Stimulated activated CD4-positive, alpha-beta T cell treated with anti-CD3 and anti-CD28 coated beads, Interleukin-4, amount 100 ng/mL, for 1 hour (primary cell): ENCODE results near the gene PLCB3.
"Not testable (repeated sequence)": the region's sequence is repeated elsewhere in the genome, so short reads cannot be mapped to it uniquely, and the experiment has no call there.

Experiments
- DNase-seq: peaks from one replicate; pipeline ENCODE4 v3.0.0-alpha.2; 2020

PLCB3 gene

DNA sequence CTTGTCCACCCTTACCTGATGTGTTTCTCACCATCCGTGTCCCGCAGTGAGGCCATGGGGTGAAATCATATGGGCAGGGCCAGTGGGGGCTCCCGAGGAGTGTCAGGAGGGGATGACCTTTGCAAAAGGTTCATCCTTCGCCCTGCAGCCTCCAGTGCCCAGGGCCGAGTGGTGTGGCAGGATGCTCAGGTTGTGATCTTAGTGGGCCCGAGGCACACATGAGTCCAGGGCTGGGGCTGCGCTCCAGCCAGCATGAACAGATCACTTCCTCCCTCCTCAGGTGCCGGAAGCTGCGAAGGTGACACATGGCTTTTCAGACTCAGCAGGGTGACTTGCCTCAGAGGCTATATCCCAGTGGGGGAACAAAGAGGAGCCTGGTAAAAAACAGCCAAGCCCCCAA is 13.3 kb upstream of the PLCB3 start:
- DNase-seq: no peak

DNA sequence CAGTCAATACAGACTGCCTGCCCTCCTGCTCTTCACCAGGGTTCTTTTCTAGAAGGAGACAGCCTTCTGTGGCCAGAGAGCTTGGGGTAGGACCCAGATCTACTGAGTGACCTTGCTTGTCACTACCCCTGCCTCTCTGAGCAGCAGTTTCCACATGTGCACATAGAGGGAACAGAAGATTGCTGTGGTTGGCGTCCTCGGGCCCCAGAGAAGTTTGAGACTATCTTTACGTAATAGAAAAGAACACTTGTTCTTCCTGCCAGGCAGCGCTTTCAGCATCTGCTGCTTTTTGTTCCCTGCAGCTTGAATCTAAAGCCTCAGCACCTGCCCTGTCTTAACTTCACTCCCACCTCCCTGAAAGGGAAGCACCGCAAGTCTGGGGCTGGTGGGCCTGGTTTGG is 12.3 kb upstream of the PLCB3 start:
- DNase-seq: no peak

DNA sequence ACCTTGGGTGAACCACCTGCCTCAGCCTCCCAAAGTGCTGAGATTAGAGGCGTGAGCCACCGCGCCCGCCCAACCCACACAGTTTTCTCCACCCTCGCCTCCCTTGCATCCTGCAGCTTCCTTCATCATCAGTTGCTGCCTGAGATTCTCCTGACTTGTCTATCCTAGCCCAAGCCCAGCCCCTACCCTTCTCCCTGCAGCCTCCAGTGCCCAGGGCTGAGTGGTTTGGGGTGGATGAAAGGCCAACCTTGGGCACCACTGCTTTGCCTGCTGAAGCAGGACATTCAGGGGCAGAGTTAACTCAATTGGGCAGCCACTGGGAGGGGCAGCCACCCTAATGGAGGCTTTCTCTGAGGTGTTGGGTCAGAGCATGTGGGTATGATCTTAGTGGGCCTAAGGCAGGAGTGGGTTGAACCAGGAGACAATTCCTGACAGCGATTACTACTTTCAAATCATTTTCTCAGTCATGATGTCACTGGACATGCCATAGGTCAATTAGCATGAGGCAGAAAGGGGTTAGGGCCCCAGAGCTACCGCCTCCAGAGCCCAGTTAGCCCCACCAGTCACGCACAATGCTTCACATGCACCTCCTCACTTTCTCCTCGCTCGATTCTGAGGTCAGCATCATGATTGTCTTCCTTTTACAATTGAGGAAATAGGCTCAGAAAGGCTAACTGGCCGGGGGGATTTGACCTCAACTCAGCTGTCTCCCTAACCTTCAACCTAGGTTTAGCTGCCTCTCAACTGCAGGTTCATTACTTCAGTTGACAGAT is 11.5 kb upstream of the PLCB3 start:
- DNase-seq: no peak

- peak; percentile 98 for DNase-seq
These were observed 10.7 kb upstream of the PLCB3 start, which contains the start of gene FKBP2 for GRCh38 chr11:64240435-64241240. TSS of gene FKBP2 (plus strand) at chr11:64241095. CDS start at chr11:64242388, 1,293 bp downstream.

- DNase-seq: peak; percentile 100
These were observed 10.2 kb upstream of the PLCB3 start for GRCh38 chr11:64241241-64241490.

GRCh38 chr11:64241491-64242374 is 9.6 kb upstream of the PLCB3 start:
- no peak for DNase-seq

GRCh38 chr11:64243236-64243854 is 8.0 kb upstream of the PLCB3 start:
- DNase-seq: no peak

DNA sequence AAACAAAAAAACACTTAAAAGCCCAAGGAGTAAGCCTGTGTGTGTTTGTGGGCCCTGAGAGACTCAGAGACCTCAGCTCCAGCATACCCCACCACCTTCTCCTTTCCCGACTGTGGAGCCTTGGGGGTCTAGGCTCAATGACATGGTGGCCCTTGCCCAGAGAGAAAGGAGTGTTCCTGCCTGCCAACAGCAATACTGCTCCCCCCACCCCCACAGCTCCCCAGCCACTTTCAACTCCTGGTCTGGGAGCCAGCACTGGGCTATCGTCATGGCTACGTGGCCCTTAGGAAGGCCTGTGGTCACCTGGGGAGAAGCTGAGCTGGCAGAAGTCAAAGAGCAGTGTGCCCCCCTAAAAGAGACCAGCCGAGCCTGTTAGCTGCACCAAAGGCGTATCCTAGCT is 7.2 kb upstream of the PLCB3 start:
- no peak for DNase-seq

DNA sequence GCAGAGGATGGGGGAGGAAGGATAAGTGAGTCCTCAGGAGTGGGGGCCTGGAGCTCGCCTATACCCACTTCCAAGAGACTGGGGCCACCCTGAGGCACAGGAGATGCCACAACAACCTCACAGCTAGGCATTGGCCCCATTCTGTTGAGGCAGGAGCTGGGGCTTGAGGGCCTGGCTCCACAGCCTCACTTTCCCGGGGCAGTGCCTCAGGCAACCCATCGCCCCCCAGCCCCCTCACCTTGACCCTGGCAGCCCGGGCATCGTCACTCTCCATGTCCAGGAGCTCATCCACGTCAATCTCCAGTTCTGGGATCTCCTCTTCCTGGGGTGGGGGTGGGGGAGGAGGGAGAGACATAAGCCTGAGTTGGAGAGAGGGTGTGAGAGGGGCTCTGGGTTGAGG is 6.4 kb upstream of the PLCB3 start:
- no peak for DNase-seq

GRCh38 chr11:64245401-64245796 is 5.9 kb upstream of the PLCB3 start:
- DNase-seq: no peak

GRCh38 chr11:64245797-64246620 is 5.3 kb upstream of the PLCB3 start:
- peak; percentile 86 for DNase-seq

GRCh38 chr11:64246621-64246870 is 4.8 kb upstream of the PLCB3 start:
- DNase-seq: not testable (repeated sequence)

DNA sequence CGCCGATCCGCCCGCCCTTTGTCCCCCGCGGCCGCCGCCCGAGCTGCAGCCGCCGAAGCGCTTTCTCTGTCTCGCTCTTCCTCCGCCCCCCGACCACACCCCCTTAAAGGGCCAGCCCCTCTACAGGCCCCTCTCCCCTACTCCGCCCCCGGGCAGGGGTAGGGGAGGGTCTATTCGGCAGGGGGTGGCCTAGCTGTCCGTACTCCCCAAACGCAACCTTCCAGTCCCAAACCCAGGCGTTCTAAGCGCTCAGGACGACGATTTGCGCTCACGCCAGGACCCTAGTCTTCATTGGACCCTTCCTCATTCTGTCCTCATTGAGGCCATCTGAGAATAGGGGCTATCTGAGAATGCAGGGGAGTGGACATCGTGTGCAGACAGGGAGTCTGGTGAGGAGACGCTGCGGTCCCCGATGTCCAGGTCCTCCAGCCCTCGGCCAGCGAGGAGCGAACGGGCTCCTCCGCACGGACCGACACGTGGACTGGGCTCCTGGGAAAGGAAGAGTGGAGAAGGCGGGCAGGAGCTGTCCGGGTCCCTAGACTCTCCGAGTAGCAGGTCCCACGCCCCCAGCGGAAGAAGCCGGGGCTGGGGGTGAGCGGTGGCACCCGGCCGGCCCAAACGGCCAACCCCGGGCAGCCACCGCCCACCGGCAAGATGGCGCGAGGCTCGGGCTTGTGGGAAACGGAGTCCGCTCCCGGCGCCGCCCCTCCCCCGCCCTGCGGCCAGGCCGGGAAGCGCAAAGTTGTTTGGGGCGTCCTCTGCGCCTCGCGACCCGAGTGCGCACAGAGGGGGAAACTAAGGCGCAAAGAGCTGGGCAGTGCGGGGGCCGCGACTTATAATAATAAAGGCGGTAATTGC is 4.2 kb upstream of the PLCB3 start, which contains the start of gene PPP1R14B:
Gene PPP1R14B (minus strand): TSS at position 73 of the 858 bp plus-strand sequence. CDS start 270 bp downstream, outside the sequence.
- DNase-seq: peak; percentile 87

DNA sequence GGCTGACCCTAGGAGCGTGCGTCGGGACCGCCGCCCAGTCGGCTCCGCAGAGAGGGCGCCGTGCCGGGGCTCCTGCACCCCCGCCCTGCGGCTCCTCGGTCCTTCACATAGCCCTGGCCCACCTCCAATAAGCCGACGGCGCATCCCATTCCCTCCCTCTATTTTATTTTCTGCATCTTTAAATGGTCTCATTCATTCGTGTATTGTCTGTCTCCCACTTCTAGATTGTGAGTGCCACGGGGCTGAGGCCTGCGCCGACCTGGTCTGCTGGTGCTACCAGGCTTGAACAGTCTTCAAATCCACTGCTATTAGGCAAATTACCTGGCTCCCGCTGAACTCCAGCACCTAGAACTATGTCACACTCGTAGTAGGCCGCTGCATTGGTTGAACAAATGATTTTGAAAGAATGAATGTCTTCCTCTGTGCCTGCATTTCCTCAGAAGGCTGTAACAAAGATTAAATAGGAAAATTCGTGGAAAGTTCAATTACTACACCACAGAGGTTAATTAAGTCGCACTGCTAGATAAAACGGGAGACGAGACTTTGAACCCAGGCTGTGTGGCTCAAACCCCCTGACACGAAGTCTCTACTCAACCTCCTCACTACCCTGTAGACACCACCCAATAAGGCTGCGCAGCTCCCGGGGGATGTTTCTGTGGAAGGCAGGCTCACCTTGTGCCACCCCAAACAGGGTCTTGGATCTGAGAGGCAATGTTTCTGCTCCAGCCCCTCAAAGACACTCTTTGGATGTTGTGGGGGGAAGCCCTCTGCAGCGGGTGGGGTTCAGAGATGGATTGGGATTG is 3.4 kb upstream of the PLCB3 start:
- DNase-seq: no peak

DNA sequence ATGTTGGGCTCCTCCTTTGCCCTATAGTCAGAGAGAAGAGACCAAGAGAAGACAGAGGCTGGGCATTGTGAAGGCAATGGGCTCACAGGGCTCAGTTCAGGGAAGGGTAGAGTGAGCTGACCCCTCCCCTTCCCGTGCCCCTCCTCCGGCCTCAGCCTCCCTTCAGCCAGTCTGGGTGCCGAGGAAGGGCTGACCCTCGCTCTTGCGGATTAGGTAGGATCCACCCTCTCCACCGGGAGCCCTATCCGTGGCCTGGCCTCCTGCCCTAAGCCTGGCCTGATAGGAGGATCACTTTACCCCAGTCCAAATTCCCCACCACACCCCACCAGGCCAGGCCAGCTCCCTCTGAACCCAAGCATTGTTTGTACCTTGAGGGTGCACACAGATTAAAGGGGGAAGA is 2.8 kb upstream of the PLCB3 start:
- no peak for DNase-seq

DNA sequence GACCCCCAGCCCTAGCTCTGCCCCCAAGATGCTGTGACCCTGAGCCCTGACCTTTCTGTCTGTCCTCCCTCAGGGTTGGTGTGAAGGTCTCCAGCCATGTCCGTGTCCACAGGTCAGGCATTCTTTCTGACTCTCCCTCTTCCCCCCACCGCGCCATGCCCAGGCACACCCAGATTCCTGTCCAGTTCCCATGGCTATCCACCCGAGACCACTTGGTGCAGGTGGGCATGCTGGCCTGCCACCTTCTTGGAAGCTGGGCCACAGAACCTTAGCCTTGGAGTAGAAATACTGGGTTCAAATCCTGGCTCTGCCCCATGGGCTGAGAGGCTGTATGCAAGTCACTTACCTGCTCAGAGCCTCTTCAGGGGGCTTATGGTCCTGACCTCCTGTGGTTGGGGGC is 2.3 kb upstream of the PLCB3 start:
- DNase-seq: no peak

- no peak for DNase-seq
These were observed 1.5 kb upstream of the PLCB3 start for GRCh38 chr11:64249563-64250414.

DNA sequence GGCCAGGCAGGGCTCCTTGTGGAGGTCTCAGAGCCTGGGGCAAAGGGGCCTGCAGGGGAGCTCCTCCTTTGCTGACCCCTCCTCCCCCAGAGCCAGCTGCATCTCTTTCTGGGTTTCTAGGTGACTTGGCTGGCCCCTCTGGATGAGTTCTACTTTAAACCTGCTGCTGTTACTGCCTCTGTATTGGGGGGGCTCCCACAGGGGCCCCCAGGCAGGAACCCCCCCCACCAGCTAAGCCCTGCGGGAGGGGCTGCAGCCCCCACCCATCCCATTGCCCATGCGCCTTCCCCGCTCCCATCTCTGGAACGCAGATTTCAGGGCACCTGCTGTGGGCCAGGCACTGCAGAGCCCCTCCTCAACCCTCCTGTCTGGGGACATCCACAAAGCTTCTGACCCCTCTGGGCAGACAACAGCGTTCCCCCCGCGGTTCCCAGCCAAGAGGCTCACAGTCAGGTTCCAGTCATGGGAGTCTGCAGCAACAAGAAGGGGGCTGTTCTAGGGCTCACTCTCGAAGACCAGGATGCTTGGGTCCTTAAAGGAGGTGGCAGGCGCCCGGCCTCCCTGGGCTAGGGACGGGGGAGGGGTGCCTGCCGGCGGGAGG is 815 bp upstream of the PLCB3 start:
- no peak for DNase-seq

GRCh38 chr11:64251753-64252002 is 348 bp downstream of the PLCB3 start:
- no peak for DNase-seq
